GM21360 (cell line): ENCODE data around the gene IQGAP2.
A peak's percentile ranks its signal among the peaks of the same experiment; 100 is the strongest.

Experiments used
- ATAC-seq: cut with Tn5 transposase; IDR thresholded peaks from one replicate; pipeline ENCODE4 v1.9.1; 2021; ENCODE audit warnings: mild to moderate bottlenecking, moderate library complexity; ENCODE audit not compliant: unreplicated experiment

Gene IQGAP2

GRCh38 chr5:76560952-76561891 lies 158.1 kb downstream of the IQGAP2 start:
- ATAC-seq: no peak

DNA sequence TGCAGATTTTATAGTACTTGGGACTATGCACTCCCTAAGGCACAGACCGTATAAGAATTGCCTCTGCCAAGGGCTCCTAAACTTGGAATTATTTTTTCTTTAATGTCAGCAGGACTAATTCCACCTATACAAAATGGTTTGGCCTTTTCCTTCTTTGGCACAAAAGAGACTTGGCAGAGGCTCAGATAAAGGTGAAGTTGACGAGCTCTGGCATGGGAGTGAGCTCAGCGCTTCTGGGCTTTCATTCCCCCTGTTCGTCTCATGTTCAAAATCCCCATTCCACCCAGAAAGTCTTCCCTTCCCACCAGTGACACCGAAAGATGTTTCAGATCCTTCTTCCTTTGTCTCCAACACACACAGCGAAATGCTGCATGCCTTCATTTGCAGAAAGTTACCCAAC lies 158.9 kb downstream of the IQGAP2 start:
- no peak for ATAC-seq

- ATAC-seq: no peak
Observed at GRCh38 chr5:76565009-76565408, 161.9 kb downstream of the IQGAP2 start.

- no peak for ATAC-seq
Observed at GRCh38 chr5:76570153-76570552, 167.1 kb downstream of the IQGAP2 start.

- no peak for ATAC-seq
Observed at GRCh38 chr5:76571559-76571958, 168.5 kb downstream of the IQGAP2 start.

DNA sequence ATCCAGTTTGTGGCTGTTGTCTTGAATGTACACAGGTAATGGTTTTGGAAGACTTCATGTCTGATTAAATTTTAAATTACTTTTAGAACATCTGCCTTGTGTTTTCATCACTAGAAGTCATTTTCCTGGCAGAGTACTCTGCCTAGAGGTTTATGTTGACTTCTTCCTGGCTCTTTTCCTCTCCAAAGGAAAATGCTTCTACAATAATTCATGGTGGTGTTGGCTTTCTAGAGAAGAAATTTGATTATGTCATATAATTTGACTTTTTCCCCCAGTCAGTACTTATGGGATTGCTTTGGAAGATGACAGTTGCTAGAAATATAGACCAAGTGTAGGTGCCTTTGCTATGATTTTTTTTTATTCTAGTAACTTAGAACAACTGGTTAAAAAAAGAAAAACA lies 173.4 kb downstream of the IQGAP2 start:
- ATAC-seq: no peak

GRCh38 chr5:76576996-76577395 lies 173.9 kb downstream of the IQGAP2 start:
- no peak for ATAC-seq

- no peak for ATAC-seq
Observed at GRCh38 chr5:76579166-76579937, 176.3 kb downstream of the IQGAP2 start.

DNA sequence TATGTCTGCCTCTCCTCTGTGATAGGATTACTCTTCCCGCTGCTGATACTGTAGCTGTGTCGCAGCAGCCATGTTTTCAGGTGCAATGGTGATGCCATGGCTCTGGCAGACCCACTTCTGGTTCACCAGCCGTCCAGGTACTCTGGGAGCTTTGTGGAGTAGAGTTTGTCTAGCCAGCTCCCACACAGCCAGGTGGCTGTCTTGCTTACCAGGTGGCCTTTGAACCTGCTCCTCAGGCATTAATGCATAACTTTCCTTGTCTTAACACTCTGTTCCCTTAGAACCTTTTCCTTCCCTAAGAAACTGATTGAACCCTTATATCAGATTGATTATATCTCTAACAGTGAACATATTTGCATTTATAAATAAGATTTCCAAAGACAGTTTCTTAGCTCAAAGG lies 177.9 kb downstream of the IQGAP2 start:
- ATAC-seq: no peak

DNA sequence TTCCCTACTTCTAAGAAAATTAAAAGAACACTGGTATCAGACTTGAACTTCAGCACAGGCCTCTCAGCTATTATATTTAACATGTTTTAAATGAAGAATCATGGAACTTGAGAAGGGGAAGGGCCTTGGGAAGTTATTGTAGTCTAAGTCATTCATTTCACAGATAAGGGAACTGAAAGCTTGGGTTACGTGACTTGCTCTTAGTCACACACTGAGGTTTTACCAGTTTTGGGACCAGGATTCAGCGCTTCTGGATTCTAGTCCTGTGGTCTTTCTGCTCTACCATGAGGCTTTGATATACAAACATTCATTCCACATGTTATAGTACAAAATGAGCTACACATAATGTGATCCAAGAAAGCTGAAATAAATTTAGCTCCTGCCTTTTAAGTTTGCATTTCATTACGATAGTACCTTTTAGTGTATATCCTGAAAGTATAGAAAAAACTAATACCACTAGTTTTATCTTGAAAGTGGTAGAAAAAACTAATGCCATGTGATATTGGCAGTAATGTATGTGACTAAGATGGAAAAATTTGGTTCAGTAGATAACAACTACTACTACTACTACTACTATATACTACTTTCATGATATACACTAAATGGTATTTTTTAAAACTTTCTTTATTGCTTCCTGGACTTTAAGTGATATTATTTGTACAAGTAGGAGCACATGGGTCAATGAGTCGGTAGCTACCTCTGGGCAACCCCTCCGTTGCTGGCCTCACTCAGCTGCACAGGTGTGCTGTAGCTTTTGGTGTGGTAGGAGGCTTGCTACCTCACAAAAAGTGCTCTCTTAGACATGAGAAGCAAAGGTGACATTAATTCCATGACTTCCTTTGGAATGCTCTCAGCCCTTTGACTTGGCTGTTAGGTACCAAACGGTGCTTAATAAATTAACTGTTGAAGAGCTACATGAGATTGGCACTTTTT lies 179.4 kb downstream of the IQGAP2 start:
- peak; percentile 80 for ATAC-seq

- ATAC-seq: no peak
Observed at GRCh38 chr5:76583163-76584047, 180.3 kb downstream of the IQGAP2 start.

- no peak for ATAC-seq
Observed at GRCh38 chr5:76585783-76586217, 182.7 kb downstream of the IQGAP2 start.

- no peak for ATAC-seq
Observed at GRCh38 chr5:76586531-76586930, 183.4 kb downstream of the IQGAP2 start.

GRCh38 chr5:76590027-76590426 lies 186.9 kb downstream of the IQGAP2 start:
- peak; percentile 85 for ATAC-seq

- no peak for ATAC-seq
Observed at GRCh38 chr5:76591366-76591765, 188.3 kb downstream of the IQGAP2 start.

DNA sequence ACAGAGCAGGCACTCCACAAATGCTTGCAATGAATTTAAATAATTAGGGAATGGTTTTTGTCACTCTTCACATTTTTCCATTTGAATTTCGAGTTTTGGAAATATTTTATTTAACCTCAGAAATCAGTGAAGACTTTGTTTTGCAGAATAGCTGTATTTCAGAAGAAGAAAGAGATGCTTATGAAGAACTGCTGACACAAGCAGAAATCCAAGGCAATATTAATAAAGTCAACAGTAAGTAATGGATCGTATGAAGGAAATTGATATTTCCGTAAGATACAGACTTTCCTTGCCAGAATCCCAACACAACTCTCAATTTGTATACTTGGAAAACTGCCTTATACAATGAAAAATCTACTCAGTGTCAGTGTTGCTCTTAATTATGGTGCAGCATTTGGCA lies 189.6 kb downstream of the IQGAP2 start:
- no peak for ATAC-seq

DNA sequence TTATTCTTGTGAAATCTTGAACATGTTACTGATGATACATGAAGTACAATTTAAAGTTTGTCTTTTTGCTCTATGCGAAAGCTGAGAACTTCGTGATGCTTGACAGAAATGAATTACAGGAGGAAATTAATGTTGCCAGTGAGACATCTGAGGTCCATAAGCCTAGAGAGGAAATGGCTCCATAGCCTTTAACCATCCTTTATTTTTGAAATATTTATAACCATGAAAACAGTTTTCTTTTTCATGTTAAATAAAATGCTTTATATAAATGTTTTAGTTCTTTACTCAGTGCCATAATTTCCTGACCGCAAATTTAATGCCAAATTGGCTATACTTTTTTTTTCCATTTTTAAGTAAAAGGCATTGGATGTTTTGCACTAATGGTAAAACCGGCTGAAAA lies 191.0 kb downstream of the IQGAP2 start:
- ATAC-seq: no peak

- no peak for ATAC-seq
Observed at GRCh38 chr5:76595755-76596481, 192.8 kb downstream of the IQGAP2 start.

DNA sequence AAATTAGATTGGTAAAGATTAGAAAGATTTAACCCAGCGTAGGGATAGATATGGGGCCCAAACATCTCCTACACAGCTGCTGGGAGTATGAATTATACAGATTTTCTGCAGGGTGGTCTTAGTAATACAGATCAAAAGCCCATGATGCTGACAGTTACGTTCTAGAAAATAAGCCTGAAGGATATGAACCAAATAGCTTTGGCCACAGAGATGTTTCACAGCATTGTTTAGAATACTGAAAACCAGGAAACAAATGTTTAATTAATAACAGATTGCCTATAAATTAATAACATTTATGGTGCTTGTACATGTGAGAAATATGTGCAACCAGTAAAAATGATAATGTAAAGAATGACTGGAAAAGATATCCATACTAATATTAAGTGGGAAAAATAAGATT lies 195.4 kb downstream of the IQGAP2 start:
- ATAC-seq: no peak
